Transverse colon (tissue), 4 donors: ENCODE results near the gene STAP2.

Source experiments
- CTCF ChIP-seq, 5 experiments: fragments of 200-600 bp in 3 of 5; fragments of 450-650 bp in 2 of 5; sonication (generic) in 3 of 5; IDR thresholded peaks; 1 replicate in 2 of 5; 2 replicates in 3 of 5; pipeline ENCODE4 v1.5.1; 2016 to 2017; ENCODE audit warnings: antibody characterized with exemption in 5 of 5, inconsistent platforms in 3 of 5, mild to moderate bottlenecking in 2 of 5, moderate library complexity in 1 of 5
- POLR2A ChIP-seq: fragments of 450-650 bp; IDR thresholded peaks from one replicate; pipeline ENCODE4 v1.6.1; 2016; ENCODE audit warnings: antibody characterized with exemption, mild to moderate bottlenecking, moderate library complexity
- POLR2AphosphoS5 ChIP-seq, 3 donors: sonication (generic); formaldehyde crosslinking; IDR thresholded peaks; one replicate each; pipeline ENCODE4 v1.6.1; 2016; ENCODE audit warnings: antibody characterized with exemption in 3 of 3

- TF ChIP-seq POLR2A = no peak
- no peak for TF ChIP-seq POLR2AphosphoS5 (IDR thresholded peaks at IDR 0.05)
- TF ChIP-seq CTCF (IDR thresholded peaks at IDR 0.05) = no peak
These were observed 50.4 kb downstream of the STAP2 start for GRCh38 chr19:4288091-4288777.
